Measurements from ENCODE around the gene SAV1.
"Not testable (repeated sequence)": the region's sequence is repeated elsewhere in the genome, so short reads cannot be mapped to it uniquely, and the experiment has no call there.

The SAV1 gene

GRCh38 chr14:50667996-50668825 lies at the start of gene SAV1:
Gene SAV1, minus strand, starts transcription at chr14:50668306. Its CDS starts 339 bp downstream, at chr14:50667967.
- peak; percentile 62 for DNase-seq

- no peak for DNase-seq
Measured at GRCh38 chr14:50717811-50718210, 49.7 kb upstream of the SAV1 start.

- no peak for DNase-seq
Measured at GRCh38 chr14:50714450-50715073, 46.5 kb upstream of the SAV1 start.

- DNase-seq, result no peak
Measured at GRCh38 chr14:50711043-50711442, 42.9 kb upstream of the SAV1 start.

- DNase-seq, result no peak
Measured at GRCh38 chr14:50705026-50705593, 37.0 kb upstream of the SAV1 start.

GRCh38 chr14:50704454-50705010 lies 36.4 kb upstream of the SAV1 start:
- DNase-seq, result no peak

GRCh38 chr14:50697659-50698290 lies 29.7 kb upstream of the SAV1 start:
- DNase-seq, result no peak

- not testable (repeated sequence) for DNase-seq
Measured at GRCh38 chr14:50694260-50694659, 26.2 kb upstream of the SAV1 start.

GRCh38 chr14:50688875-50689274 lies 20.8 kb upstream of the SAV1 start:
- no peak for DNase-seq

GRCh38 chr14:50679674-50680073 lies 11.6 kb upstream of the SAV1 start:
- no peak for DNase-seq

GRCh38 chr14:50678163-50678562 lies 10.1 kb upstream of the SAV1 start:
- DNase-seq, result no peak

GRCh38 chr14:50677527-50678063 lies 9.5 kb upstream of the SAV1 start:
- no peak for DNase-seq

GRCh38 chr14:50676814-50677516 lies 8.9 kb upstream of the SAV1 start:
- no peak for DNase-seq

- no peak for DNase-seq
Measured at GRCh38 chr14:50675597-50675996, 7.5 kb upstream of the SAV1 start.

- no peak for DNase-seq
Measured at GRCh38 chr14:50670866-50671256, 2.8 kb upstream of the SAV1 start.

- no peak for DNase-seq
Measured at GRCh38 chr14:50670196-50670865, 2.2 kb upstream of the SAV1 start.

GRCh38 chr14:50669441-50669986 lies 1.4 kb upstream of the SAV1 start:
- no peak for DNase-seq

- no peak for DNase-seq
Measured at GRCh38 chr14:50668826-50669143, 679 bp upstream of the SAV1 start.

GRCh38 chr14:50667684-50667995 lies 466 bp downstream of the SAV1 start:
- no peak for DNase-seq

GRCh38 chr14:50666772-50667683 lies 1.1 kb downstream of the SAV1 start:
- DNase-seq, result peak; percentile 40

- DNase-seq, result not testable (repeated sequence)
Measured at GRCh38 chr14:50665300-50665699, 2.8 kb downstream of the SAV1 start.
